Uterus (tissue), 2 donors: Measurements from ENCODE around the gene USP31.

ENCODE experiments used
- CTCF ChIP-seq, 4 experiments: fragments of 200-600 bp in 2 of 4; fragments of 450-650 bp in 2 of 4; sonication (generic) in 2 of 4; IDR thresholded peaks; one replicate each; pipeline ENCODE4 v1.5.1; 2016 to 2019; ENCODE audit warnings: antibody characterized with exemption in 4 of 4, mild to moderate bottlenecking in 2 of 4, moderate library complexity in 1 of 4
- POLR2A ChIP-seq, 2 donors: fragments of 450-650 bp; IDR thresholded peaks; one replicate each; pipeline ENCODE4 v1.6.1; 2016; ENCODE audit warnings: antibody characterized with exemption in 2 of 2, mild to moderate bottlenecking in 1 of 2, moderate library complexity in 1 of 2

GRCh38 chr16:23195366-23195978 is 46.2 kb upstream of the USP31 start:
- TF ChIP-seq CTCF (IDR thresholded peaks at IDR 0.05) (no peak), POLR2A (IDR thresholded peaks at IDR 0.05) (no peak)
